Pancreas (tissue), 10 donors: Measurements from ENCODE around the gene TRIM17. TPM values are rescaled to one million over a fixed set of nuclear protein-coding genes. Genes with fewer than 3 reads are reported as not detected.

Source experiments
- ATAC-seq, 4 donors: fragments of 200-7000 bp; cut with Tn5 transposase; one replicate each; pipeline versions ENCODE4 v1.8.0 to v1.9.1; 2020; ENCODE audit warnings: mild to moderate bottlenecking in 4 of 4, moderate library complexity in 4 of 4
- DNase-seq, 6 donors: peaks; one replicate each; pipeline ENCODE4 v3.0.0-alpha.2; 2020
- FAIRE-seq: peaks from 2 replicates; lab custom pipeline; 2012; peaks lifted over from hg19 to GRCh38; lab: Jason Lieb, UNC
- H3K27ac ChIP-seq, 4 donors: fragments of 200-600 bp; sonication (generic); 1 replicate in 3 of 4; 2 replicates in 1 of 4; pipeline versions ENCODE4 v1.5.0 to v1.8.0; 2020
- H3K27me3 ChIP-seq, 4 donors: fragments of 200-600 bp; one replicate each; pipeline ENCODE4 v1.8.0; 2021
- H3K36me3 ChIP-seq, 3 donors: fragments of 200-600 bp; sonication (generic) in 1 of 3; one replicate each; pipeline versions ENCODE4 v1.5.0 to v1.8.0; 2020 to 2021
- H3K4me1 ChIP-seq, 3 donors: fragments of 200-600 bp; one replicate each; pipeline ENCODE4 v1.8.0; 2021
- H3K4me3 ChIP-seq, 4 donors: fragments of 200-600 bp; sonication (generic) in 2 of 4; one replicate each; pipeline versions ENCODE4 v1.5.0 to v1.8.0; 2020 to 2021
- H3K9me3 ChIP-seq, 4 donors: fragments of 200-600 bp; one replicate each; pipeline ENCODE4 v1.8.0; 2021
- WGBS, 2 donors: extraction: QIAGEN DNeasy Blood & Tissue Kit; methylation state at CpG; one replicate each; pipeline ENCODE4 v1.1.7; 2013; 5-methylcytosine and 5-hydroxymethylcytosine counted together
- intact Hi-C, 3 donors: fragments of 100-400 bp; cut with DNase I; formaldehyde crosslinking; loops; one replicate each; pipeline versions ENCODE4 v1.11.1 to v1.14.2; 2022
- polyA plus RNA-seq, 2 donors: library from polyadenylated mRNA; stranded (reverse); fragments of 200-250 nt; gene quantifications; one replicate each; pipeline ENCODE4 v1.2.3, GENCODE V29; 2013
- total RNA-seq, 6 donors: library from RNA; stranded (reverse); fragmentation: NEBNext Ultra II Directional in 4 of 6; extraction: Animal tissue kit (Norgen Biotek cat#: 25700) in 4 of 6; gene quantifications; one replicate each; pipeline versions ENCODE4 v1.2.1 to v1.2.4, GENCODE V29; 2021 to 2023
- TF ChIP-seq, protein P1 (sequence below), 4 donors: fragments of 200-600 bp; sonication (generic) in 3 of 4; IDR thresholded peaks; one replicate each; pipeline versions ENCODE4 v1.5.0 to v1.8.0; 2021; ENCODE audit warnings: antibody characterized with exemption in 4 of 4
- donor health status: healthy with polysubstance abuse.
- donor health status: DM: no; HTN: no; CAD: no; lungs with moderate emphysema.
- donor health status: DM: no; HTN: no; CAD: no.
- donor health status: control.
- donor health status: control.
- donor health status: Bipolar disorder and iron deficiency.
- donor health status: DM: yes; HTN: yes; CAD: no.
- donor health status: DM: no; HTN: no; CAD: no.
- donor health status: DM: no; HTN: no; CAD: no.
- donor health status: DM: yes; HTN: yes; CAD: no.

TRIM17 gene
- total and polyA plus RNA-seq, 8 donors: 0.14 to 2.4 (median 0.38) TPM; not detected in 1

DNA sequence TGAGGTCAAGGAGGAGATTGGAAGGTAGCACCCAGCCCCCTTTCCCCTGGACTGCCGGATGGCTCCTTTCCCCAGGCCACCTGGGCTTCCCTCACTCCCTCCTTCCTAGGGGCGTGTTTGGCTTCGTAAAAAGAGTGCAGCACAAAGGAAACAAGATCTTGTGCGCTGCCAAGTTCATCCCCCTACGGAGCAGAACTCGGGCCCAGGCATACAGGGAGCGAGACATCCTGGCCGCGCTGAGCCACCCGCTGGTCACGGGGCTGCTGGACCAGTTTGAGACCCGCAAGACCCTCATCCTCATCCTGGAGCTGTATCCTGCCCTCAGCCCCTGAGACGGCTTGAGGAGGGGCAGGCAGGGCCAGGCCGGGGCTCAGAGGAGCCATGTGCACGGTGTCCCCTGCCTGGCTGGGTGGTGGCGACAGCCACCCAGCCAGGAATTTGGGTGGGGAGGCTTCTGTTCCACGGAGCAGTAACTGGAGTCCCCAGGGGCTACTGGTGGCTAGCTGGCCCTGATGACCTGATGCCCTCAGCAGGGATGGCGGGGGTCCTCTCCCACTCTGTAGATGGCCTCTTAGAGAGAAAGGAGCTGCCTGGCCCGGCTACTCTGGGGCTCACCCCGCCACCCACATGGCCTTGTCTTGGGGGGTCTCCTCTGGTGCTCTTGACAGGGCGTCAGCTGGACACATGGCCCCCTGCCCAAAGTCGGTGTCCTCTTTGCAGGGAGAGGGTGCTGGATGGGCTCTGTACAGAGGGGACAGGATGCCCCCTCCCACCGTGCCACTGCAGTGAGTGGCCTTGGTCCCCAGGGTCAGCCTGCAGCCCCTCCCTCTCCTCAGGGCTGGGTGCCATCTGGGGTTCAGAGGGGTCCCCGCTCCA, 49.6 kb downstream of the TRIM17 start:
- Histone ChIP-seq H3K9me3 (no peaks in the 10 kb centered on the region), H3K4me3 (no peak overlapping the region), H3K4me1 (no peaks in the 10 kb centered on the region), H3K27ac (no peak overlapping the region), H3K36me3 (no peaks in the 10 kb centered on the region), H3K27me3 (no peaks in the 10 kb centered on the region)
- TF ChIP-seq, protein P1, sequence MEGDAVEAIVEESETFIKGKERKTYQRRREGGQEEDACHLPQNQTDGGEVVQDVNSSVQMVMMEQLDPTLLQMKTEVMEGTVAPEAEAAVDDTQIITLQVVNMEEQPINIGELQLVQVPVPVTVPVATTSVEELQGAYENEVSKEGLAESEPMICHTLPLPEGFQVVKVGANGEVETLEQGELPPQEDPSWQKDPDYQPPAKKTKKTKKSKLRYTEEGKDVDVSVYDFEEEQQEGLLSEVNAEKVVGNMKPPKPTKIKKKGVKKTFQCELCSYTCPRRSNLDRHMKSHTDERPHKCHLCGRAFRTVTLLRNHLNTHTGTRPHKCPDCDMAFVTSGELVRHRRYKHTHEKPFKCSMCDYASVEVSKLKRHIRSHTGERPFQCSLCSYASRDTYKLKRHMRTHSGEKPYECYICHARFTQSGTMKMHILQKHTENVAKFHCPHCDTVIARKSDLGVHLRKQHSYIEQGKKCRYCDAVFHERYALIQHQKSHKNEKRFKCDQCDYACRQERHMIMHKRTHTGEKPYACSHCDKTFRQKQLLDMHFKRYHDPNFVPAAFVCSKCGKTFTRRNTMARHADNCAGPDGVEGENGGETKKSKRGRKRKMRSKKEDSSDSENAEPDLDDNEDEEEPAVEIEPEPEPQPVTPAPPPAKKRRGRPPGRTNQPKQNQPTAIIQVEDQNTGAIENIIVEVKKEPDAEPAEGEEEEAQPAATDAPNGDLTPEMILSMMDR (IDR thresholded peaks at IDR 0.05): no peak
- ATAC-seq: no peak
- 64 to 74% methylated on average over 24 of the region's 24 CpGs for WGBS, 2 donors
- FAIRE-seq: no peak
- intact Hi-C loops: no loop called here
- peak in 2 of 6 donors; percentile 27 to 73 for DNase-seq

- FAIRE-seq (no peak), ATAC-seq (no peak), DNase-seq (peak in 3 of 6 donors; percentile 1 to 58 (median 20))
- Histone ChIP-seq H3K4me1 (peaks cover 0 to 1% (median under 1%) of the 10 kb centered on the region in 3 donors), H3K27me3 (no peaks in the 10 kb centered on the region), H3K27ac (no peak overlapping the region), H3K36me3 (no peaks in the 10 kb centered on the region), H3K4me3 (no peak overlapping the region), H3K9me3 (no peaks in the 10 kb centered on the region)
- 80 to 83% methylated on average over 23 of the region's 23 CpGs for whole genome bisulfite sequencing, 2 donors
- TF ChIP-seq, protein P1 (IDR thresholded peaks at IDR 0.05): no peak
- intact Hi-C loops: no loop called here
Measured at GRCh38 chr1:228366062-228366865, 50.4 kb downstream of the TRIM17 start.

DNA sequence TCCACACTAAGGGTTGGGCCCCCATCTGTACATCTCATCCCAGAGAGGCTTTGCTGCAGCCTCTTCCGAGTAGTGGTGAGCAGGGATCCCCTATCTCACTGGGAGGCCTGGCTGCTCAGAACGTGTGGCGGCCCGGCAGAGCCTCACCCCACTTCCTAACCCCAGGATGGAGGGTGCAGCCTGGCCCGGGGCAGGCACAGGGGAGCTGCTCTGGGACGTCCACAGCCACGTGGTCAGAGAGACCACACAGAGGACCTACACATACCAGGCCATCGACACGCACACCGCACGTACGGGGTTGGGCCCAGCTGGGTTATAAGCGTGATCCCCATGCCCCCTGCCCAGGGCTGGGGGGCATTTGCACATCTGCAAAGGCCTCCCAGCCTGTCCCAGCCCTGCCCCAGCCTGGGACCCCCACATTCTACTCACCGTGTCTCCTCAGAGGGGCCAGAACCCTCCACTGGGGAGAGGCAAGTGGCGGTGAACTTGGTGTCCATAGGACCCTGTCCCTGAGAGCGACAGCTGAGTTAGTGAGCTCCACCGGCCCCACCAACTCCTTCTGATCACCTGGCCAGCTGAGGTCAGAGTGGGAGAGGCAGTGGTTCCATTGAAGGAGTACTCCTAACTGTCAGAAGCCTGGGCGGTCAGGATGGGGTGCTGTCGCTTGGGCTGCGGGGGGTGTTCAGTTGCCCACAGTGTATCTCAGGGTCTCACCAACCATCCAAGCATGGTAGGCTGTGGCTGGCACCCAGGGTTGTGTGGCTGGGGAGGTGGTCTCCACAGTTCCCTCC, 51.2 kb downstream of the TRIM17 start:
- H3K4me1 ChIP-seq: peaks cover 4 to 9% (median 6%) of the 10 kb centered on the region in 3 donors
- ATAC-seq (no peak), FAIRE-seq (no peak), DNase-seq (peak in 1 of 6 donors; percentile 1)
- no peaks in the 10 kb centered on the region for H3K36me3 ChIP-seq
- no peaks in the 10 kb centered on the region for H3K27me3 ChIP-seq
- WGBS, 2 donors: 78 to 84% methylated on average over 20 of the region's 20 CpGs
- H3K9me3 ChIP-seq: no peaks in the 10 kb centered on the region
- TF ChIP-seq, protein P1 (IDR thresholded peaks at IDR 0.05): no peak
- intact Hi-C loops: no loop called here
- no peak overlapping the region for H3K27ac ChIP-seq
- H3K4me3 ChIP-seq: no peak overlapping the region

DNA sequence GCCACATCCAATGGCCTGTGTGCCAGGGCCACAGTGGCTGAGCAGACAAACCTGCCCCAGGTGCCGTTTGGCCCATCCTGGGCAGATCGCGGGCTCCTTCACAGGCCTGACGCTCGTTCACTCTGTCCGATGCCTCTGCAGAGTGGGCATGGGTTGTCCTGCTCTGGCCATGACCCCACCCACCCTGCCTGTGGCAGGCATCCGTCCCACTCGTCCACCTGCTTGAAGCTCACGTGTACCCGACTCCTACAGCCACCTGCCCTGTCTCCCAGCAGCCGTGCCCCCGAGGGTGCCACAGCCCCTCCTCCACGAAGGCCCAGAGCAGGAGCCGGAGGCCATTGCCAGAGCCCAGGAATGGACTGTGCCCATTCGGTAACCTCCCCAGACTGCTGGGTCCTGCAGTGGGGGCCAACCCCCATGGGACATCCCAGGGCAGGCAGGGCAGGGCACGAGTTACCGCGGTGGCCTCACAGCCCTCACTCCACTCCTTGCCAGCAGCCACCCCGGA, 51.9 kb downstream of the TRIM17 start:
- ATAC-seq (no peak), FAIRE-seq (no peak), DNase-seq (peak in 3 of 6 donors; percentile 19 to 73 (median 43))
- Histone ChIP-seq H3K36me3 (no peaks in the 10 kb centered on the region), H3K27me3 (no peaks in the 10 kb centered on the region), H3K27ac (no peak overlapping the region), H3K4me3 (no peak overlapping the region), H3K9me3 (no peaks in the 10 kb centered on the region), H3K4me1 (peaks cover 4 to 9% (median 6%) of the 10 kb centered on the region in 3 donors)
- intact Hi-C loops: no loop called here
- 76 to 83% methylated on average over 19 of the region's 19 CpGs for WGBS, 2 donors
- TF ChIP-seq, protein P1 (IDR thresholded peaks at IDR 0.05): no peak
